Hypothalamus (tissue), 51 donors: ENCODE measurements around the gene SPO11.
A peak's percentile ranks its signal among the peaks of the same experiment; 100 is the strongest.

Experiments
- DNase-seq, 51 donors: peaks; one replicate each; lab custom pipeline; 2025; lab: John Stamatoyannopoulos, UW

SPO11 gene

DNA sequence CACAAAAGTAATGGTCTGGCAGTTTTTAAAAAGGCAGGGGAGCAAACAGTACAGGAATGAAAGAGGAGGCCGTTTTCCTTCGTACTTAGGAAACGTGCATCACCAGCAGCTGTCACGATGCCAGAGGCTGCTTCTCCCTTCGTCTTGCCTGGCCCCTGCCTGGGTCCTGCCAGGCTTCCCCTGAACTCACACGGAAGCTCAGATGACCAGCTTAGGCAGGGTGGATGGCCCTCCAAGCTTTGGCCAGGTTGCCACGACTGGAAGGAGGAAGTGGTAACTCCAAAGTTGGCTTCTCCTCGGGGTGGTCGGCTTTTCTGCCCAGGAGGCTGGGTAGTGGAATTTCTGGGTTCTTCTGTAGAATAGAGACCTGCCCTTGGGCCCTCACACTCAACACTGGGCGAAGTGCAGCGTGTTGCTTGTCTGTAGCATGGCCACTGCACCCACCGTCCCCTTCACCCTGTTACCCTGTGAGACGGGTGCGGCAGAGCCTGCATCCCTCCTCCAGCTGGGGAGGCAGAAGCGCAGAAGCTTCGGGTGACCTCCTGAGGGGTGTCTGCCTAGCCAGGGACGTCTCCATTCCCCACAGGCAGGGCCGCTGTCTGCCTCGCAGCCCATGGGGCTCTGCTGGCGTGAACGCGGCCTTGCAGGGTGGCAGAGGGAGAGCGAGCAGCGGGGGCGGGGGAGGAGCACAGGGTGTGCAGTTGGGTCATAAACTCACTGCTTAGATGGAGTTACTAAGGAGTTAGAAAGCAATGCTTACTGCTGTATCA is 43.2 kb downstream of the SPO11 start:
- DNase-seq: no peak

DNA sequence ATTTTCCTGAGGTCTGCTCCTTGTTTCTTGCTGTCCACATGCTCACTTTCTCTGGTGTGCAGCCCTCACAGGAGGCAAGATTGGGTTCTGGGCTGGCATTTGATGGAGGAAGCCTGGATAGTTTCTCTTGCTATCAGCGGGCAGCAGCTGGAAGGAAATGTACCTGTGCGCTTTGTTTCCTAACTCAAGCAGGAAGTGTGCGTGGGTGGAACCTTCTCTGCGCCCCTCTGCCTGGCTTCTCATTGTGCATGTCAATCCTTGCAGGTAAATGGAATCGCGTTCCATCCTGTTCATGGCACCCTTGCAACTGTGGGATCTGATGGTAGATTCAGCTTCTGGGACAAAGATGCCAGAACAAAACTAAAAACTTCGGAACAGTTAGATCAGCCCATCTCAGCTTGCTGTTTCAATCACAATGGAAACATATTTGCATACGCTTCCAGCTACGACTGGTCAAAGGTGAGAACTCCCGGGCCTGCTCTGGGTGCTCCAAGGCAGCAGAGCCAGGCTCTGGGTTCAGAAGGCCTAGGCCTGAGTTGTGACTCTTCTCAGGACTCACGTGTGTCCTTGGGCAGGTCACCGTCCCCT is 44.8 kb downstream of the SPO11 start:
- no peak for DNase-seq

DNA sequence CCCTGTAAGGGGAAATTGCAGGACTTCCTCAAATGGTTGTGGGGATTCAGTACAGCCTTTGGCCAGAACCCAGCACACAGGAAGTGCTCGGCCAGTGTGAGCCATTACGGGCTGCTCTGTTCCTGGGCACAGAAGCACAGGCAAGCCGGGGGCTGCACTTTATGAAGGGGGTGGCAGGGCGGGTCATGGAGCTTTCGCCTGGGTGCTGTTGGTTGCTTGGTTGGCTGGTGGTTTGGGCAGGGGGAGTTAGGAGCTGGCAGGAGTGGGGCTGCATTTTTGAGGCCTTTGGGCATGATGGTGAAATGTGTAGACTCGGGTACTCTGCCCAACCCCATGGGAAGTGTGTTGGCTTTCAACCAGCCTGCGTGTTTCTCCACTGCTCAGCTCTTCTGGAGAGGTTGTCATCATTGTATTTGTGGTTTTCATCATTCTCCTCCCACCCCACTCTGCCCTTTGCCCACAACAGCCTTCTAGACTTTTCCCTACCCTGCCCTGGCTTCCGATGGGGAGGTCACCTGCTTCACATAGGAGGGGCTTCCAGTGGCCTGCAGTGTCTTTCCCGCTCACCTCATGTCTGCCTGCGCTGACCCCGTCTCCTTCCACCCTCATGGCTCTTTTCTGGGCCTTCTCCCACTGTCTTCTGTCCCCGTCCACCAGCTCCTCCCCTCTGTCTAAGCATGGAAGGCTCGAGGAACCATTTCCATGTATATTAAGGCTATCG is 45.5 kb downstream of the SPO11 start:
- peak in 1 of 51 donors; percentile 30 for DNase-seq

- DNase-seq: no peak
Observed at GRCh38 chr20:57375652-57376230, 46.1 kb downstream of the SPO11 start.

DNA sequence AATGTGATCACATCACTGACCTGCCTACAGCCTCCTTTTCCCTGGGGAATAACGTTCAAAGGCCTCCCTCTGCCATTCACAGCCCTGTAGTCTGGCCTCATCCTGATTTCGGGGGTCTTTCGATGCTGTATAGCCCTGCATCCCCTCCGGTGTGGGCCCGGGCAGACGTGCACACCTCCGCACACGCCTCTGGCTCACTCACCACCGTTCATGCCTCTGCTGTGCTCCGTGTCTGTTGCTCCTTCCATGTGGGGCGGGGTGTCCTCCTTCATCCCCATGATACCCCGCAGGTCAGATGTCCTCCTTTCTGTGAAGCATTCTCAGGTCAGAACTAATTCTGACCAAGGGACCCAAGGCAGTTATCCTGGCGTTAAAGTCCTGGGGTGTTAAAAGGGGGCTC is 47.7 kb downstream of the SPO11 start:
- no peak for DNase-seq

GRCh38 chr20:57378107-57378506 is 48.5 kb downstream of the SPO11 start:
- no peak for DNase-seq

DNA sequence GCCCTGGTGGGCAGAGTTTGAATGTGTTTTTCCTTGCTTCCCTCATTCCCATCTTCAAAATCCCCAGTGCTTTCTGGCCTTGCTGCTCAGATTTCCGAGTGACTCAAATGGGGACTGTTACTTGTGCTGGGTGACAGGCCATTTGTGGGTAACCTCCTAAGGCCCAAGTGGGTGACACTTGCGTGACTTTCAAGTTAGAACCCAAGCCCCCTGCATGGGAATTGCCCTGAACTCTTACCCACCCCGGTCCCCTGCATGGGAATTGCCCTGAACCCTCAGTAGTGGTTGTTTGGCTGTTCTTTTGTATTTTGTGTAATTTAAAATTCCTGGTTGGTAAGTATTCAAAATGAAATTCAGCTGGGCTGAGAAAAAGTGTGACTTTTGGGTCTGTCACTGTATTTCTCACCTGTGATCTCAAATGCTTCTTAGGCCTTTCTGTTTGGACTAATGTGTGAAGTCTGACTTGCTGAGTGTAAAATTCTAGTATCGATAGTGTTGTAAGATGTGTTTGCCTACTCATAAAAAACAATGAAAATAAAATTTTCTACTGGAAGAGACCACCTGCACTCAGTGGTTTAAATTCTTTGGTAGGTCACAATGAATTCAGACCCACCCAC is 49.2 kb downstream of the SPO11 start:
- DNase-seq: no peak

DNA sequence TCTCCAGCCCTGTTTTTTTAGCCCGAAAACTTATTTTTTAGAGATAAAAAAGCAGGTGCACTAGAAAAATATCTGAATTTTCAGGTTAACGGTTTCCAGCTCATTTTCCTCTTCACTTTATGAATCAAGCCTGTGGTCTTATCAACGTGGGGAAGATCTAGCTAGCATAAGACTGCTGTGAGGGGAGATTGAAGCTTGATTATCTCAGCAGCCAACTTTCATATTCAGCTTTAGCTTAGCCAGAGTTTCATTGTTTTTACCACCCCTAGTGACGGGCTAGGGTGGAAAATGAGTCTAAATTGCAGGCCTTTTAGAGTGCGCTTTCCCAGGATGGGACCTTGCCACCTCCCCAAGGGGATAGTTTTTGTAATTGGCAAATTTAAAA is 49.7 kb downstream of the SPO11 start:
- no peak for DNase-seq

- no peak for DNase-seq
Observed at GRCh38 chr20:57380081-57380750, 50.6 kb downstream of the SPO11 start.

DNA sequence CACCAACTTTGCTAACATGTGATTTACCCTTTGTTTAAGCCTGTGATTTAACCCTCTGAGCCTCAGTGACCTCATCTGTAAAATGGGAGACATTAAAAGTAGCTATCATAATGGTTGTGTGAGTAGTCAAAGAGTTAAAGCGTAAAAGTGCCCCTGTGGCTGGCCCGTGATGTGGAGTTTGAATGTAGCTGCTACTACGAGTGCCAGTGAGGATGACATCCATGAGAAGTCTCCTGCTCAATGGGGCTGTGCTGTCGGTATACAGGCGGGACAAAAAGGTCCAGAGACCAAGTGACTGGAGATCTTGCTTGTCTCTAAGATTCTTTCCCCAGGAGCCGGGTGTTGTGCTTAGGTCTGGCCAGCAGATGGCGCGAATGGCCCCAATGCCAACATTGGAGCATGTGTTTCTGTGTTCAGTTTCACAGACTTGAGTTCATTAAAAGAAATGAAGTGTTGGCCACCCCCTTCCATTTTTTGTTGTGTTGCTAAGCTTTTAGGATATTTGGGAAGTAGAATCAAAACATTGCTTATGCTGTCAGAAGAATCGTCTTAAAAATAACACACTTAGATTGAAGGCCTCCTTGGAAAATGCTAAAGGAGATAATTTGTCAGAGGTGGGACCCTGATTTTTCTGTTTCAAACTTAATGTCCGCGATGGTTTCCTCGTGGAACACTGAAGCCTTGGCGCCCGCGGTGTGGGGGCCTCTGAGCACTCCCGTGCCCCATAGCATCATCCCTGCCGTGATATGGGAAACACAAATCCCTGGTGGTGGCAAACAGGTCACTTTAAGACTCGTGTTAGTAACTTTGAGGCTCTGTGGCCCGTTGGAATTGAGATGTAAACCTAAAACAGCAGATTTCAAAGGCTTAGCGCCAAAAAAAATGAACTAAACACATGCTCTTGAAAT is 52.2 kb downstream of the SPO11 start:
- DNase-seq: peak in 44 of 51 donors; percentile 27 to 87 (median 70)

GRCh38 chr20:57382516-57382915 is 52.9 kb downstream of the SPO11 start:
- DNase-seq: no peak

DNA sequence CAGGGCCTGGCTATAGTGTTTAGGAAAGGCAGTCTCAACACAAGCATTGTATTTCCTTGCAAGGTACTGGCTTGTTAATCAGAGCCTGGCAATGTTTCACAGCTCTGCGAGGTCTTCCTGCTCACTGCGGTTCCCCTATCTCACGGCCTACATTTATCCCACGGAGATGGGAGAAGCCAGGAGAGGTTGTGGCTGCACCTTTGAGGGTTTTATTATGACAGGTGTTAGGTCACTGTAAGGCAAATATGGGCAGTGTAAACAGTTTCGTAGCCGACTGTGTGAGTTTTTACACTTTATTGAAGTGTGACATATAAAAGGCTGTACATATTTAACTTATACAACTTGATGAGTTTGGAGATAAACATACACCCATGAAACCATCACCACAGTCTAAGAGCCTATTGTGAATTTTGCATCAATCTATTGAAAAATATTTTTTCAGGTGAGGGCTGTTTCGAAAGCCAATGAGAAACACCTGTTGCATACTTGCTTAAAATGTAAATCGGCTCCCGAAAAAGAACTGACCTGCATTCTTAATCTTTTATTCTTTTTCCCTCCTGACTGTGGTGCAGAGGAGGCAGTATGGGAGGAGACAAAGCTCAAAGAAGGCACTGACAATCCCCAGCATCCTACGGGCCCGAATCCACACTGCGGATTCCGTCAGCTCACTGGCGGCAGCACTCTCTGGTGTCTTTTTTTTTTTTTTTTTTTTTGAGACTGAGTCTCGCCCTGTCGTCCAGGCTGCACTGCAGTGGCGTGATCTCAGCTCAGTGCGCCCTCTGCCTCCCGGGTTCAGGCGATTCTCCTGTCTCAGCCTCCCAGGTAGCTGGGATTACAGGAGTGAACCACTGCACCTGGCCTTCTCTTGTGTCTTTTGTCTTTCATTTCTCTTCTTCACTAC is 54.1 kb downstream of the SPO11 start:
- DNase-seq: no peak

- DNase-seq: no peak
Observed at GRCh38 chr20:57384486-57384885, 54.9 kb downstream of the SPO11 start.

GRCh38 chr20:57384953-57385761 is 55.6 kb downstream of the SPO11 start:
- no peak for DNase-seq

- no peak for DNase-seq
Observed at GRCh38 chr20:57385940-57386339, 56.3 kb downstream of the SPO11 start.

GRCh38 chr20:57386762-57387161 is 57.2 kb downstream of the SPO11 start:
- DNase-seq: no peak

- no peak for DNase-seq
Observed at GRCh38 chr20:57387463-57387862, 57.9 kb downstream of the SPO11 start.
